HG03066 (cell line): ENCODE data around the gene VWA5A.

Source experiments
- ATAC-seq: cut with Tn5 transposase; IDR thresholded peaks from one replicate; pipeline ENCODE4 v1.9.1; 2021; ENCODE audit warnings: low read depth; ENCODE audit not compliant: unreplicated experiment

VWA5A gene, protein sequence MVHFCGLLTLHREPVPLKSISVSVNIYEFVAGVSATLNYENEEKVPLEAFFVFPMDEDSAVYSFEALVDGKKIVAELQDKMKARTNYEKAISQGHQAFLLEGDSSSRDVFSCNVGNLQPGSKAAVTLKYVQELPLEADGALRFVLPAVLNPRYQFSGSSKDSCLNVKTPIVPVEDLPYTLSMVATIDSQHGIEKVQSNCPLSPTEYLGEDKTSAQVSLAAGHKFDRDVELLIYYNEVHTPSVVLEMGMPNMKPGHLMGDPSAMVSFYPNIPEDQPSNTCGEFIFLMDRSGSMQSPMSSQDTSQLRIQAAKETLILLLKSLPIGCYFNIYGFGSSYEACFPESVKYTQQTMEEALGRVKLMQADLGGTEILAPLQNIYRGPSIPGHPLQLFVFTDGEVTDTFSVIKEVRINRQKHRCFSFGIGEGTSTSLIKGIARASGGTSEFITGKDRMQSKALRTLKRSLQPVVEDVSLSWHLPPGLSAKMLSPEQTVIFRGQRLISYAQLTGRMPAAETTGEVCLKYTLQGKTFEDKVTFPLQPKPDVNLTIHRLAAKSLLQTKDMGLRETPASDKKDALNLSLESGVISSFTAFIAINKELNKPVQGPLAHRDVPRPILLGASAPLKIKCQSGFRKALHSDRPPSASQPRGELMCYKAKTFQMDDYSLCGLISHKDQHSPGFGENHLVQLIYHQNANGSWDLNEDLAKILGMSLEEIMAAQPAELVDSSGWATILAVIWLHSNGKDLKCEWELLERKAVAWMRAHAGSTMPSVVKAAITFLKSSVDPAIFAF

DNA sequence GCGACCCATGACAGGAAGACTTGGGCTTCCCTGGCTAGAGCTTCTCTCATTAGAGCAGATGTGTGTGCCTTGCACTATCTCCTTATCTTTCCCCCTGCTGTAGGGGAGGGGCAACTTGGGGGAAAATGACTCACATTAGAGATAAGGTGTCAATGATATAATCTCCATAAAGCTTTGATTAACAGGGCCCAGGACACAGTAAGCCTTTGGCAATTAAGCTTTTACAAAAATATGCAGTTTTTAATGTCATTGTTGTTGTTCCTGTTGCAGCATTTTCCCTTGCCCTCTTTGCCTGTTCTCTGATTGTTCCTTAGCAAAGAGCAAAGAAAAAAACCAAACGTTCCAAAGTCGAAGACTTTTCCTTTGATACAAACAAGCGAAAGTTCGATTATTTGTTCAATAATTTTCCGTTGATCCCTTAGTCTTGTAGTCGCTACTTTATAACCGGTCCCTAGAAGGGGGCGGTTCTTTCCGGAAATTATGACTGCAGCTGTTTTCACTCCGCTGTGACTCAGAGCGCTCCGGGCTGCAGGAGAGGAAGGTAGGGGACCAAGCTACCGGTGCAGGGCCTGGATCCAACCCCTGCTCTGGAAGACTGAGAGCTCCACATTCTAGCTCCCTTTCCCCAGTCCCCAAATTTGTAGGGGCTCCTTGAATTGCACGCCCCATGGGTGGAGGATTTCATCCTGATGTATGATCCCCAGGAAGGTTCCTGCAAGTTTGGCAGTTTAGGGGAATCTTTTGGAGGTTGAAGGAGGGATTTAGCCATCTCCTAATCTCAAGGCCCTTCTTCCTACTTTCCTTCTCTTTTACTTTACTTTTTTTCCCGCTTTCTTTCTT, at the start of gene VWA5A:
Gene VWA5A, plus strand, starts transcription at position 509 of the 840 bp plus-strand sequence. CDS start 2,062 bp downstream, outside the sequence.
- peak; percentile 100 for ATAC-seq

DNA sequence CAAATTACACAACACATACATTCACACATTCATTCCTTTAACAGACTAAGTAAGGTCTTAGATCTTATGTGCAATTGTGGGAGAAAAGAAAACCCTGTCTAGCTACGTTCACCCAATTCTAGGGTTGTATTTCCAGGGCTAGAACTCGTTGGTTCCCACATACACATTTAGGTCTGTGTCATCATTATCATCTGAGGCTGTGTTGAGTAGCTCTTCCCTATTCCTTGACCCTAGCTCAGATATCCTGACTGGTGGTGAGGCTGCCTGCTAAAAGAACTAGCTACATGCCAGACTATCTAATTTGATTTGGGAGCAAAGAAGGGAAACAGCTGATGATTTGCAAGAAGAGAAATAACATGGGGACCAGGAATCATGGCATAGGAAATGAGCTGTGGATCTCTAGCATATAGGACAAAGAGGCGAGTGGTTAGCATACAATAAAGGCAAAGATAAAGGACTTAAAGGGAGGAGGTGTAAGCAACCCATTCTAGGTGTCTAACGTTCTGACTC, 46.6 kb upstream of the VWA5A start:
- no peak for ATAC-seq

DNA sequence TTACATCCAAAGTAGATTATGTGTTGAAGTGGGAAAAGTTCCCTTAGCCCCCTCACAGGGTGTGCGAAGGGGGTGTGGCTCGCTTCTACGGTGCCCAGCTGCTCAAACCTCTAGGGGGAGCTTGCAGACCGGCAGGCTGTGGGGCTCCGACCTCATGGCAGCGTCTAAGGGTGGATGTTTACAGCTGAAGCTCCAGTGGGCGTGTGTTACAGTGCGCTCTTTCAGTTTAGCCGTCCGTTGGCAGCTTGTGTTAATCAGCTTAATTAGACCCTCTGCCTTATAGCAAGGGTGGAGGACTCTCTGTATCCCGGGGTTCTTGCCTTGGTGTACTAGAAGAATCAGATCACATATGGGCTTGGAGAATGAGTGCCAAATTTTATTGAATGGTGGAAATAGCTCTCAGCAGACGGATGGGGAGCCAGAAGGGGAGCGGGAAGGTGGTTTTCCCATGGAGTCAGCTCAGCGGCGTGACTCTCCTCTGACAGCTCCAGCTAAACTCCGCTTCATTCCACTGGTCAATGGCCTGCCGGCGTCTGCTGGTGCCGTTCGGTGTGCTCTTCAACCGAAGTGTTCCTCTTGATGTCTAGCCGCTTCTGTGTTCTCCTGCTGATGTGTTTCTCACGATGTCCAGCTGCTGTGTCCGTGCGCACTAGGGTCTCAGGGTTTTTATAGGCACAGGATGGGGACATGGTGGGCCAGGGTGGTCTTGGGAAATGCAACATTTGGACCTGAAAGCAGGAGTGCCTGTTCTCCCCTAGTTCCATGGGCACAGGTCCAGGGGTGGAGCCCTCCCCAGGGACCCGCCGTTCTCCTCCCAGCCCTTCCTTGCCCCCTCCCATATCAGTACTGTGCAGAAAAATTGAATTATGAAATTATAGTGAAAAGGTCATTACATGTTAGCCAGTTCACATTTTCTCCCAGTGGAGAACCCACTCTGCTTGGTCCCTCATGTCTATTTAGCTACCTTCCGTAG, 45.5 kb upstream of the VWA5A start:
- peak; percentile 49 for ATAC-seq

DNA sequence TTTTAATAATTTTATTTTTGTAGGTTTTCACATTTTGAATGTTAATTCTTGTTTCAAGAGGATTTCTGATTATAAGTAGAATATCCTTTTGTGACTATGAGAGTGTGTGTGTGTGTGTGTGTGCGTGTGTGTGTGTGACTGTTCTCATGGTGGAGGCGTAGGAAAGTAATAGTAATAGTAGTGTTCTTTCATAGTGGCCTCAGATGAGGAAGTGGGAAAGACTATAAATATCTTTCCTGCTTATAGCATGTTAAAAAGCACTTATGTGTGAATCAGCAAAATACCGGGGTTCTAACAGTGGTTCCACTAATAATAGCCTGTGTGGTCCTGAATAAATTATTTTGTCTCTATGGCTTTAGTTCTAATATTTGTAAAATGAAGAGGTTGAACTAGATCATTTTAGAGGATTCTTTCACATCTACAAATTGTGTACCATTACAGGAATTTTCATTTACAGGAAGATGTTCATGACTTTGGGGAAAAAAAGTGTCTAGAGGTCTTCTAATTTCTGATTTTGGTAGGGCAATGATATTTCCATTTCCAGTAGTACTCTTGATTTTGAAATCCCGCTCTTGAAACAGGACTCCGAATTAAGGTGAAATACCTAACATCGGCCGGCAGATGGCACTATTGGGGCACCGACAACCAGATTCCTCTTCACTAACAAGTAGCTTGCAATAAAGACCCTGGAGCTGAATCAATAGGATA, 44.2 kb upstream of the VWA5A start:
- ATAC-seq, result peak; percentile 94

GRCh38 chr11:124071623-124071948, 43.7 kb upstream of the VWA5A start:
- no peak for ATAC-seq

GRCh38 chr11:124072147-124072546, 43.1 kb upstream of the VWA5A start:
- ATAC-seq, result no peak

- ATAC-seq, result no peak
These were observed 40.7 kb upstream of the VWA5A start for GRCh38 chr11:124074554-124074953.

- ATAC-seq, result no peak
These were observed 39.8 kb upstream of the VWA5A start for GRCh38 chr11:124075492-124075840.

- ATAC-seq, result peak; percentile 66
These were observed 39.2 kb upstream of the VWA5A start for GRCh38 chr11:124075841-124076651.

DNA sequence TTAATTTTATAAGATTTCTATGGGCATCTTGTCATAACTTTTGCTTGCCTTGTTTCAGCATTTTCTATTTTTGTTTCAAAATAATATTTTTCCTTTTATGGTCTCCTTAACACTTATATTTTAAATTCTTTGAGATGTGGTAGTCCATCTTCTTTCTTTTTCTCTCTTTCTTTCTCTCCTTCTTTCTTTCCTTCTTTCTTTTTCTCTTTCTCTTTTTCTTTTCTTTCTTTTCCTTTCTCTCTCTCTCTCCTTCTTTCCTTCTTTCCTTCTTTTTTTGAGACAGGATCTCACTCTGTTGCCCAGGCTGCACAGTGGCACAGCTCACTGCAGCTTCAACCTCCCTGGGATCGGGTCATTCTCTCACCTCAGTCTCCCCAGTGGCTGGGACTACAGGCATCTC, 38.0 kb upstream of the VWA5A start:
- no peak for ATAC-seq

GRCh38 chr11:124078591-124078990, 36.7 kb upstream of the VWA5A start:
- no peak for ATAC-seq

- no peak for ATAC-seq
These were observed 35.5 kb upstream of the VWA5A start for GRCh38 chr11:124079631-124080326.

- no peak for ATAC-seq
These were observed 34.8 kb upstream of the VWA5A start for GRCh38 chr11:124080327-124081001.

DNA sequence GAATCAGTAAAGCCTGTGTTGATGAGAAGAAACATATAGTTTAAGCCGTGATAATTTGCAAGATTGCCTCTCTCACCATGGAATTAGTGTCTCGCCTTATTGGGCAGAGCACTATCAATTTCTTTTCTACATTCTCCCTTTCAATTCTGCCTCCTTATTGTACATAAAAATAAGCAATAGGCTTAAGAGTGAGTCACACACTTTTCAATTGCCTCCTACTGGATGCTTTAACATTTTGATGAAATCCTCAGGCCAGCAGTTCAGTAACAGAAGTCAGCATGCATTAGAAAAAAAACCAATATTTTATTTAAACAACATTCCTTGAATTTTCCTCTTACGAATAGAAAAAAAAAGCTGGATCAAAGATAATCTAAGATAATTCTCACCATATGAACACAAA, 33.8 kb upstream of the VWA5A start:
- no peak for ATAC-seq

GRCh38 chr11:124082371-124082770, 32.9 kb upstream of the VWA5A start:
- ATAC-seq, result no peak

GRCh38 chr11:124085583-124085982, 29.7 kb upstream of the VWA5A start:
- ATAC-seq, result no peak
